IMR-90 (cell line): Measurements from ENCODE around the gene KIF18A. TPM values are rescaled to one million over a fixed set of nuclear protein-coding genes. Genes with fewer than 3 reads are reported as not detected.

Source experiments
- ATAC-seq: fragments of 200-7000 bp; cut with Tn5 transposase; 2 replicates; pipeline ENCODE4 v1.9.1; 2020; ENCODE audit warnings: low read depth, mild to moderate bottlenecking, moderate library complexity
- BruUV-seq: library from RNA; stranded (reverse); fragments of 400-500 nt; replicated peaks from 2 replicates; lab custom pipeline; 2021; lab: Mats Ljungman, UMichigan
- CTCF ChIA-PET: fragments of 300-600 bp; formaldehyde crosslinking; extraction: SDS; loops from one replicate; lab custom pipeline; 2021; ENCODE audit warnings: antibody characterized with exemption; lab: Yijun Ruan, JAX
- POLR2A ChIA-PET: fragments of 300-600 bp; sonication (Branson Sonifier 250); formaldehyde crosslinking; loops from one replicate; lab custom pipeline; 2022; ENCODE audit warnings: antibody characterized with exemption; ENCODE audit not compliant: unreplicated experiment; lab: Charles Lee
- DNase-seq: peaks from one replicate; pipeline ENCODE4 v3.0.0; 2013
- H2AFZ ChIP-seq: replicated peaks from 2 replicates; pipeline ENCODE3; 2013; ENCODE audit warnings: low read length, mild to moderate bottlenecking; ENCODE audit not compliant: poor library complexity
- H2AK5ac ChIP-seq: 2 replicates; pipeline ENCODE4 v1.6.1; 2013; ENCODE audit warnings: low read depth, low read length, inconsistent platforms
- H2AK9ac ChIP-seq: replicated peaks from 2 replicates; pipeline ENCODE3; 2013; ENCODE audit warnings: mild to moderate bottlenecking, low read depth, low read length, moderate library complexity; ENCODE audit not compliant: poor library complexity
- H2BK120ac ChIP-seq: 2 replicates; pipeline ENCODE4 v1.6.1; 2013; ENCODE audit warnings: low read depth, low read length, inconsistent platforms
- H2BK15ac ChIP-seq: 3 replicates; pipeline ENCODE4 v1.6.1; 2013; ENCODE audit warnings: low read depth, low read length, inconsistent platforms
- H2BK20ac ChIP-seq: 2 replicates; pipeline ENCODE4 v1.6.1; 2013; ENCODE audit warnings: low read depth, mild to moderate bottlenecking, inconsistent platforms, low read length, moderate library complexity
- H2BK5ac ChIP-seq: 2 replicates; pipeline ENCODE4 v1.6.1; 2013; ENCODE audit warnings: mild to moderate bottlenecking, low read depth, low read length, inconsistent platforms; ENCODE audit not compliant: poor library complexity, severe bottlenecking
- H3K14ac ChIP-seq: replicated peaks from 2 replicates; pipeline ENCODE4 v1.6.1; 2013; ENCODE audit warnings: low read depth, low read length, inconsistent platforms
- H3K18ac ChIP-seq: 2 replicates; pipeline ENCODE4 v1.6.1; 2013; ENCODE audit warnings: low read depth, low read length, control low read depth
- H3K23ac ChIP-seq: 2 replicates; pipeline ENCODE4 v1.6.1; 2013; ENCODE audit warnings: low read depth, low read length, inconsistent platforms
- H3K27ac ChIP-seq: 2 replicates; pipeline ENCODE4 v1.5.1; 2013; ENCODE audit warnings: mild to moderate bottlenecking, control low read depth, low read length; ENCODE audit not compliant: insufficient read depth
- H3K27me3 ChIP-seq: 2 replicates; pipeline ENCODE4 v1.6.1; 2013; ENCODE audit warnings: low read length; ENCODE audit not compliant: control insufficient read depth, insufficient read depth
- H3K36me3 ChIP-seq: 2 replicates; pipeline ENCODE4 v1.6.1; 2013; ENCODE audit warnings: low read length, mixed read lengths; ENCODE audit not compliant: control insufficient read depth, insufficient read depth
- H3K4ac ChIP-seq: 2 replicates; pipeline ENCODE4 v1.6.1; 2013; ENCODE audit warnings: low read depth, low read length, inconsistent platforms
- H3K4me1 ChIP-seq: 2 replicates; pipeline ENCODE4 v1.6.1; 2013; ENCODE audit warnings: low read length, mixed read lengths; ENCODE audit not compliant: control insufficient read depth, insufficient read depth
- H3K4me2 ChIP-seq: 2 replicates; pipeline ENCODE4 v1.6.1; 2013; ENCODE audit warnings: low read depth, mild to moderate bottlenecking, control low read depth, low read length, moderate library complexity
- H3K4me3 ChIP-seq: 2 replicates; pipeline ENCODE4 v1.5.1; 2013; ENCODE audit warnings: low read depth, mild to moderate bottlenecking, control low read depth, low read length, moderate library complexity; ENCODE audit not compliant: insufficient read depth
- H3K56ac ChIP-seq: 2 replicates; pipeline ENCODE4 v1.6.1; 2013; ENCODE audit warnings: low read length, inconsistent platforms; ENCODE audit not compliant: insufficient read depth; ENCODE audit errors: extremely low read depth
- H3K79me1 ChIP-seq, 2 experiments: 2 replicates each; pipeline ENCODE4 v1.6.1; 2013; ENCODE audit warnings: low read length in 2 of 2, inconsistent platforms in 1 of 2, low read depth in 1 of 2
- H3K9ac ChIP-seq: 2 replicates; pipeline ENCODE4 v1.6.1; 2013; ENCODE audit warnings: low read depth, low read length, control low read depth
- H3K9me1 ChIP-seq: 2 replicates; pipeline ENCODE4 v1.6.1; 2013; ENCODE audit warnings: low read length, inconsistent platforms; ENCODE audit not compliant: insufficient read depth
- H3K9me3 ChIP-seq: 2 replicates; pipeline ENCODE4 v1.6.1; 2013; ENCODE audit warnings: low read length; ENCODE audit not compliant: control insufficient read depth, insufficient read depth
- H4K20me1 ChIP-seq: 2 replicates; pipeline ENCODE4 v1.6.1; 2013; ENCODE audit warnings: low read length, inconsistent platforms; ENCODE audit not compliant: insufficient read depth
- H4K5ac ChIP-seq: 2 replicates; pipeline ENCODE4 v1.6.1; 2013; ENCODE audit warnings: mild to moderate bottlenecking, low read depth, low read length, control low read depth
- H4K8ac ChIP-seq, 2 experiments: 2 replicates each; pipeline ENCODE4 v1.6.1; 2013; ENCODE audit warnings: low read depth in 2 of 2, low read length in 2 of 2, control low read depth in 1 of 2, inconsistent platforms in 1 of 2
- H4K91ac ChIP-seq: 2 replicates; pipeline ENCODE4 v1.6.1; 2013; ENCODE audit warnings: low read depth, low read length, inconsistent platforms; ENCODE audit not compliant: insufficient read depth
- BHLHE40 ChIP-seq: fragments of 150-350 bp; IDR thresholded peaks from 2 replicates; pipeline ENCODE4 v1.6.1; 2016; ENCODE audit warnings: mild to moderate bottlenecking, low read depth, low read length
- CEBPB ChIP-seq: IDR thresholded peaks from 2 replicates; pipeline ENCODE4 v1.6.1; 2012; ENCODE audit warnings: low read depth, low read length, improper control_type of control experiment
- CHD1 ChIP-seq: IDR thresholded peaks from 2 replicates; pipeline ENCODE4 v1.6.1; 2012; ENCODE audit warnings: low read depth, low read length, improper control_type of control experiment
- CTCF ChIP-seq: conservative IDR thresholded peaks from 2 replicates; pipeline ENCODE4 v1.5.1; 2012; ENCODE audit warnings: mild to moderate bottlenecking, low read depth, low read length, improper control_type of control experiment
- ELK1 ChIP-seq: fragments of 150-350 bp; IDR thresholded peaks from 2 replicates; pipeline ENCODE4 v1.6.1; 2016; ENCODE audit warnings: low read depth, mild to moderate bottlenecking, low read length, moderate library complexity, borderline replicate concordance
- FOS ChIP-seq: fragments of 150-350 bp; IDR thresholded peaks from 2 replicates; pipeline ENCODE4 v1.6.1; 2016; ENCODE audit warnings: low read depth, low read length
- MAFK ChIP-seq: IDR thresholded peaks from 2 replicates; pipeline ENCODE4 v1.6.1; 2012; ENCODE audit warnings: low read depth, low read length, improper control_type of control experiment
- MAZ ChIP-seq: IDR thresholded peaks from 2 replicates; pipeline ENCODE4 v1.6.1; 2012; ENCODE audit warnings: low read depth, mild to moderate bottlenecking, low read length, improper control_type of control experiment, moderate library complexity, borderline replicate concordance
- MXI1 ChIP-seq: IDR thresholded peaks from 2 replicates; pipeline ENCODE4 v1.6.1; 2012; ENCODE audit warnings: low read depth, mild to moderate bottlenecking, low read length, moderate library complexity, borderline replicate concordance
- NFE2L2 ChIP-seq: fragments of 150-350 bp; IDR thresholded peaks from 2 replicates; pipeline ENCODE4 v1.6.1; 2016; ENCODE audit warnings: low read depth, mild to moderate bottlenecking, low read length
- POLR2A ChIP-seq: IDR thresholded peaks from 2 replicates; pipeline ENCODE4 v1.6.1; 2012; ENCODE audit warnings: mild to moderate bottlenecking, low read depth, low read length
- RAD21 ChIP-seq: IDR thresholded peaks from 2 replicates; pipeline ENCODE4 v1.6.1; 2012; ENCODE audit warnings: low read length, improper control_type of control experiment
- RCOR1 ChIP-seq: IDR thresholded peaks from 2 replicates; pipeline ENCODE4 v1.6.1; 2012; ENCODE audit warnings: mild to moderate bottlenecking, low read length, improper control_type of control experiment; ENCODE audit not compliant: insufficient replicate concordance
- RFX5 ChIP-seq: IDR thresholded peaks from 2 replicates; pipeline ENCODE4 v1.8.0; 2012; ENCODE audit warnings: low read depth, mild to moderate bottlenecking, low read length, moderate library complexity
- SMC3 ChIP-seq: fragments of 150-350 bp; IDR thresholded peaks from 2 replicates; pipeline ENCODE4 v1.6.1; 2016; ENCODE audit warnings: low read depth, mild to moderate bottlenecking, antibody characterized with exemption, low read length, moderate library complexity
- USF2 ChIP-seq: fragments of 150-350 bp; IDR thresholded peaks from 2 replicates; pipeline ENCODE4 v1.6.1; 2017; ENCODE audit warnings: mild to moderate bottlenecking, antibody characterized with exemption, low read length, low read depth
- WGBS, 2 experiments: methylation state at CpG; one replicate each; pipeline versions ENCODE4 v1.1.5 to v1.1.7; 2013; ENCODE audit warnings: missing lambda C conversion rate in 2 of 2; ENCODE audit not compliant: insufficient read length in 1 of 2; ENCODE audit errors: extremely low coverage in 2 of 2; 5-methylcytosine and 5-hydroxymethylcytosine counted together
- dilution Hi-C: fragments of 300-500 bp; cut with HindIII; formaldehyde crosslinking; loops from one replicate; pipeline ENCODE4 v1.14.3; 2018; ENCODE audit warnings: low sequenced_read_pairs; ENCODE audit not compliant: unreplicated experiment
- in situ Hi-C: fragments of 300-500 bp; cut with MboI; formaldehyde crosslinking; loops from 3 replicates; pipeline ENCODE4 v1.14.3; 2019; ENCODE audit warnings: low sequenced_read_pairs, inconsistent platforms, mixed read lengths
- intact Hi-C: fragments of 100-400 bp; cut with micrococcal nuclease; formaldehyde crosslinking; loops from 2 replicates; pipeline ENCODE4 v1.10.0; 2022
- polyA plus RNA-seq, 3 experiments: library from polyadenylated mRNA; depleted of rRNA; stranded (reverse); fragments of >200 nt; gene quantifications; 2 replicates each; pipeline ENCODE4 v1.2.3, GENCODE V29; 2012; ENCODE audit warnings: low replicate concordance in 1 of 3
- total RNA-seq: library from RNA; depleted of rRNA; stranded (reverse); fragments of >200 nt; gene quantifications from 2 replicates; pipeline ENCODE4 v1.2.3, GENCODE V29; 2012

KIF18A gene
- total and polyA plus RNA-seq, 2 of the 4 experiments (the other 2 are of a cell fraction) = 8.9 to 24.4 TPM

- no peak overlapping the region for H2BK20ac ChIP-seq
- no peak overlapping the region for H3K23ac ChIP-seq
- WGBS, 2 experiments = no CpG with 5 or more reads among the region's 3 CpGs
- no peak overlapping the region for H2BK5ac ChIP-seq
- H3K9me3 ChIP-seq = no peaks in the 10 kb centered on the region
- H3K27ac ChIP-seq = no peak overlapping the region
- H3K56ac ChIP-seq = no peak overlapping the region
- no peaks in the 10 kb centered on the region for H3K79me1 ChIP-seq
- in situ Hi-C loops (no loop called here), intact Hi-C loops (no loop called here), dilution Hi-C loops (no loop called here)
- no peak overlapping the region for H4K91ac ChIP-seq
- H3K14ac ChIP-seq = no peak overlapping the region
- H3K4me3 ChIP-seq = no peak overlapping the region
- peaks cover 3% of the 10 kb centered on the region; the same call in 1 of the 2 replicates for H3K4me1 ChIP-seq
- DNase-seq (no peak), ATAC-seq (no peak)
- no peaks in the 10 kb centered on the region for H3K9me1 ChIP-seq
- no peak overlapping the region for H3K9ac ChIP-seq
- no peak overlapping the region for H2AFZ ChIP-seq
- no peaks in the 10 kb centered on the region for H3K27me3 ChIP-seq
- no peak overlapping the region for H2BK15ac ChIP-seq
- BruUV-seq = no TSS peak
- no peaks in the 10 kb centered on the region for H3K36me3 ChIP-seq
- H4K8ac ChIP-seq = no peak overlapping the region
- H4K5ac ChIP-seq = no peak overlapping the region
- no peak overlapping the region for H2BK120ac ChIP-seq
- no peak overlapping the region for H3K18ac ChIP-seq
- no peaks in the 10 kb centered on the region for H4K20me1 ChIP-seq
- TF ChIP-seq MXI1 (no peak), MAZ (no peak), FOS (no peak), RCOR1 (no peak), CEBPB (no peak), USF2 (no peak), RFX5 (no peak), MAFK (no peak), BHLHE40 (no peak), CHD1 (no peak), ELK1 (no peak), NFE2L2 (no peak), CTCF (no peak), POLR2A (no peak), RAD21 (no peak), SMC3 (no peak)
- no peak overlapping the region for H3K4me2 ChIP-seq
- no peak overlapping the region for H3K4ac ChIP-seq
- H2AK5ac ChIP-seq = no peak overlapping the region
- ChIA-PET CTCF (no interaction called here), POLR2A (no interaction called here)
- H2AK9ac ChIP-seq = no peak overlapping the region
Measured at GRCh38 chr11:27971171-27971570, 136.8 kb downstream of the KIF18A start.
